ENCODE data around the gene SLC43A3.

Gene SLC43A3

GRCh38 chr11:57359896-57360690, 66.8 kb downstream of the SLC43A3 start:
- no peak for DNase-seq (ENCODE audit: low read depth in 2 of 3, low spot score in 1 of 3)

GRCh38 chr11:57359396-57359795, 67.5 kb downstream of the SLC43A3 start:
- DNase-seq (ENCODE audit: low read depth in 2 of 3, low spot score in 1 of 3), result no peak

- DNase-seq (ENCODE audit: low read depth in 2 of 3, low spot score in 1 of 3), result no peak
Observed at GRCh38 chr11:57358991-57359390, 67.9 kb downstream of the SLC43A3 start.

- no peak for DNase-seq (ENCODE audit: low read depth in 2 of 3, low spot score in 1 of 3)
Observed at GRCh38 chr11:57358543-57358961, 68.4 kb downstream of the SLC43A3 start.

- DNase-seq (ENCODE audit: low read depth in 2 of 3, low spot score in 1 of 3), result no peak
Observed at GRCh38 chr11:57357856-57358255, 69.1 kb downstream of the SLC43A3 start.

- no peak for DNase-seq (ENCODE audit: low read depth in 2 of 3, low spot score in 1 of 3)
Observed at GRCh38 chr11:57357310-57357709, 69.6 kb downstream of the SLC43A3 start.

Measured in stimulated activated CD4-positive, alpha-beta T cell treated with anti-CD3 and anti-CD28 coated beads, Interleukin-12 subunit alpha, Interleukin-12 subunit beta, amount 100 ng/mL, for 48 hours (primary cell).